Retinal pigment epithelial cell (primary cell): ENCODE results near the gene EXO1.
"Not testable (repeated sequence)": the region's sequence is repeated elsewhere in the genome, so short reads cannot be mapped to it uniquely, and the experiment has no call there.

Experiments
- DNase-seq: peaks from one replicate; pipeline ENCODE4 v3.0.0-alpha.2; 2010; ENCODE audit warnings: low read depth
- H3K4me3 ChIP-seq: 2 replicates; pipeline ENCODE4 v1.5.1; 2011; ENCODE audit warnings: mild to moderate bottlenecking, low read length, control low read depth, moderate library complexity
- CTCF ChIP-seq: conservative IDR thresholded peaks from 2 replicates; pipeline ENCODE4 v1.5.1; 2011; ENCODE audit warnings: low read depth, low read length, control low read depth, inconsistent platforms

Gene EXO1

DNA sequence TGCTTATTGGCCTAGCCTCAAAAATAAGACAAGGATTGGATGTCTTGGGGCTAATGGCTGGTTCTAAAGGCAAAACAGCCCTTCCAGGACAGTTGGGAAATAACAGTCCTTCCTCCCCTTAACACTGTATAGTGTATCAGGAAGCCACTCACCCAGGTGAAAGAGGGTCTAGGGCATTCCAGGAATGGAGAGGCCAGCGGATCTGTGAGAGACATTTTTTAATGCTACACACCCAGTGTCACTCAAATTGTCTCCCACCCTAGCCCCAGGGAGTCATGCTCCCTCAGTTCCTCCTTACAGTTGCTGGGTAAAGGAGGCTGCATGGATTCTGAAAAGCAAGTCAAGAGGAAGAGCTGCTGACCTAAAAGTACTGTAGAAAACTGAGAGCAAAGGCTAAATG lies 24.1 kb upstream of the EXO1 start:
- DNase-seq, result no peak
- TF ChIP-seq CTCF, result no peak
- no peak overlapping the region for H3K4me3 ChIP-seq

DNA sequence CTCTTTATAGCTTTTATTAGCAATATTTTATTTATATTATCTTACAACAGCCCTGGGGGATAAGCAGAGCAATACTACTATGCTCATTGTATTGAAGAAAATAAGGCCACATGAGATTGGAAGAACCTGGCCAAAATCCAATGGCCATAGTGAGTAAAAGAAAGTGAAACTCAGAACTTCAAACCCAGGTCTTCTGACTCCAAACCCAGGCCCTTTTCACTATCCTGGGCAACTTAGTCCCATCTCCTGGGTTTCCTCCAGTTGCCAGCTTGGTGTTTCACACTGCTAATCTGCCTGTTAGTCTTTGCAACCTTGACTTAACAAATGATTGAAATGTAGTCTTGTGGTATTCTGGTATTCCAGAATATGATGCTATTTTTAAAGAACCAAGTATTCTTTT lies 22.4 kb upstream of the EXO1 start:
- DNase-seq, result peak; percentile 23
- no peak overlapping the region for H3K4me3 ChIP-seq
- TF ChIP-seq CTCF, result no peak

DNA sequence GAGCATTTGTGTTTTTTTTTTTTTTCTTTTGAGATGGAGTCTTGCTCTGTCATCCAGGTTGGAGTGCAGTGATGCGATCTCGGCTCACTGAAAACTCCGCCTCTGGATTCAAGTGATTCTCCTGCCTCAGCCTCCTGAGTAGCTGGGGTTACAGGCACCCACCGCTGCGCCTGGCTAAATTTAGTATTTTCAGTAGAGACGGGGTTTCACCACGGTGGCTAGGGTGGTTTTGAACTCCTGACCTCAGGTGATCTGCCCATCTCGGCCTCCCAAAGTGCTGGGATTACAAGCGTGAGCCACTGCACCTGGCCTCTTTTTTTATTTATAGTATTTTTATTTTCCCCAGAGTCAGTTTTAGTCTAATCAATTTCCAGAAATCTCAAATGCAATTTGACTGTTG lies 21.4 kb upstream of the EXO1 start:
- DNase-seq, H3K4me3 ChIP-seq: not testable (repeated sequence)

- no peak for TF ChIP-seq CTCF
- no peak for DNase-seq
Observed at GRCh38 chr1:241827264-241827663, 20.7 kb upstream of the EXO1 start.

DNA sequence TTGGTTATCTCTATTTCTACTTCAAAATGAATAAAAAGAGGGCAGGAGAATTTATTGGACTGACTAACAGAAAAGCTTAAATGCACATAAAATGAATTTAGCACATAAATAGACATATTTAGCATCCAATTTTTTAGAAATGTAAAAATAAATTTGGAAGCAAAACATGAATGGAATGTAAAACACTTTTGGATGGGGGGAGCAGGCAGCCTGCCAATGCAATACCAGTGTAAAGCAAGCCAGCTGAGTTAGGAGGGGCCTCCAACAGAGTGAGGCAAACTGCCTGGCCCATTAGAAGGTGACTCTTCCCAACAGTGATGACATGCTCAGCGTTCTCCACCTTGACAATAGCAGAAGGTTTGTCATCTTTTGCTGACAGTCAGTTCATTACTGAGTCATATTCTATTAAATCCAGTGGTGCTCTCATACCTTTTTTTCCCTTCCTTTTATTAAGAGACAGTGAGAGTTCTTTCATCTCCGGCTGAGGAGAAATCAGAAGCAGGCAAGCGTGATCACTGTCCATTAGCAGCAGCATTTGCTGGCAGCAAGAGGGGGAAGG lies 19.5 kb upstream of the EXO1 start:
- H3K4me3 ChIP-seq, result no peak overlapping the region
- DNase-seq, result no peak
- TF ChIP-seq CTCF, result no peak

More at GRCh38 chr1:241827264-241827663, 20.7 kb upstream of the EXO1 start:
- H3K4me3 ChIP-seq, result no peak overlapping the region

DNA sequence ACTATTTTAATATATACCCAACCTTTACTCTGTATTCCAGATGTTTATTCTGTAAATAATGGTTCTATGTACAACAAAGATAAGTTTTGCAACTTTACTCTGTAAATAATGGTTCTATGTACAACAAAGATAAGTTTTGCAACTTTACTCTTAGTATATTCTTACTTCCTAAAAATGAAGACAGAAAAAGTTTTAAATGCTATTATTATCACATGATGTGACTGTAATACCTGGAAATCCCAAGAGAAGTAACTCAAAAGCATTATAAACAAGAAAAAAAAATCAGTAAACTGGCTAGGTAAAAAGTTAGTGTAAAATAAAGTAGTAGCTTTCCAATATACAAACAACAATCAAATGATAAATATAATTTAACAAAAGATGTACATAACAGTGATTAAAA lies 18.5 kb upstream of the EXO1 start:
- DNase-seq, result no peak
- H3K4me3 ChIP-seq, result no peak overlapping the region
- no peak for TF ChIP-seq CTCF

DNA sequence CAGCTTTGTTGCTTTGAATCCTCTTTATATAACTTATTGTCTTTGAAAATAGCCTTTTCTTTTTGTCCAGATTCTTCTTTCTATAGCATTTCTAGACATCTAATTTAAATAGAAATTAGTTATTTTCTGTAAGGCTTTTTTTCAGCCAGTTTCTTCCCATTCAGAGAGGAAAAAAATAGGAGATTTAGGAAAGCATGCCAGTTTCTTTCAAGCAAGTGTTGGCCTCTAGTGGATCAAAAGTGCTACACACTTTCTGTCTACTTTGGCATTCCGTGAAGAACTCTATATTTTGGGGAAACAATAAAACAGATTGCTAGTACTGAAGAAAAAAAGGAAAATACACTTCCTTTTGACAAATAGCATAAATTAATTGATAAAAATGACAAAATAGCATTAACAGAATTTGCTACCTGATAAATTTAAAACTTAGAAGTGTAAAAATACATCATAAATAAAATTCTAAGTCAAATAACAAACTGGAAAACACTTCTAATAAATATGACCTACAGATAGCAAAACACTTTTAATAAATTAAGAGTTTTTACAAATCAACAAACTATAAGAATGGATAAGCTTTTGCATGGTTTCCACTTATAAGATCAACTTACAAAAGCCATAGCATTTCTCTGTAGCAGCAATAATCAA lies 13.1 kb upstream of the EXO1 start:
- no peak for DNase-seq
- peak; percentile 82 for TF ChIP-seq CTCF
- no peak overlapping the region for H3K4me3 ChIP-seq
